Anterior cingulate cortex (tissue), 58 donors: ENCODE data around the gene GMIP.

ENCODE experiments used
- DNase-seq, 58 donors: peaks; one replicate each; lab custom pipeline; 2025; lab: John Stamatoyannopoulos, UW

Gene GMIP

GRCh38 chr19:19637186-19637522 is 6.3 kb downstream of the GMIP start:
- DNase-seq = no peak

GRCh38 chr19:19636573-19637185 is 6.8 kb downstream of the GMIP start:
- DNase-seq = no peak

DNA sequence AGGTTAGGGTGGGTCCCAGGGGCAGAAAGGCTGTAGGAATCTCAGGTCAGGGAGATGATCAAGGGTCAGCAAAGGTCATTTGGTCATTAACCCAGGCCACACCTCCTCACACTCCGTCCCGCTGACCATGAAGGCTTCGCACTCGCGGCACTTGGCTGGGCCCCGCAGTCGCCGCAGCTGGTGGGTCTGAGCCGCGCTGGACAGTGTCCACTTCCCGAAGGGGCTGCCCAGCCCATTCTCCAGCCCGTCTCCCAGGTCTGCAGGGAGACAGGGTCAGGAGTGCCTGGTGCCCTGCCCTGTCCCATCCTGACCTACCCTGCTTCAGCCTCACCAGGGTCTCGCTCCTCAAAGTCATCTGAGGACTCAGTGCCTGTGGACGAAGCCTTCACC is 8.1 kb downstream of the GMIP start:
- no peak for DNase-seq

DNA sequence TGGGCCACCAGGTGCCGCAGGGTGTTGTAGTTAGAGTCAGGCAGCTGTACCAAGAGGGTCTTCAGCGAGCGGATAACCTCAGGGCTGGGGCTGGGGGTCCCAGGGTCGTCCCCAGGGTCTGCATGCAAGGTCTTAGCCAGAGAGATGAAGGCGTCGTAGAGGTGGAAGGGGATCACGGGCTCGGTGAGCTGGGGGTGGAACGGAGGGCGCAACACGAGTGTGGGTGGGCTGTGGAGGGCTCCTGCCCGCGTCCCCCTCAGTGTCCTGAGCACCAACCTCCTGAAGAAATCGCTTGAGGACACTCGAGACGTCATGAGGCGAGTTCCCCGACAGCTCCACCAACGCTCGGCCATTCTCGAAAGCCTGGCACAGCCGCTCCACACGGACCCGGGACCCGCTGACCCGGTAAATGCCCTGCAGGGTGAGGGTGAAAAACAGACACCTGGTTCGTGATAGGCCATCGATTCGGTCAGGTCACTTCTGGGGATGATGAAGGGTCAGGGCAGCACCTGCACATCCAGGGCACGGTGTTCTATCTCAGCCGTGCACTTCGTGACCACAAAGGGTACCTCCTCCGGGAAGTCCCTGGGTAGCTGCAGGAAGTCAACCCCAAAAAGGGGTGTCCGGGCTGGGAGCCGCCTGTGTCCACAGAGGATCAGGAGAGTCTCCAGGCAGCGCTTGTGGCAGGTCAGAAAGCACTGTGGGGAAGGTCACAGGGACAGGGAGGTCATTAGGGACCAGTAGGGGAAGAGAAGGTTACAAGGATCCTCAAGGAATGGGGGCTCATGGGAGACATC is 8.7 kb downstream of the GMIP start:
- no peak for DNase-seq

DNA sequence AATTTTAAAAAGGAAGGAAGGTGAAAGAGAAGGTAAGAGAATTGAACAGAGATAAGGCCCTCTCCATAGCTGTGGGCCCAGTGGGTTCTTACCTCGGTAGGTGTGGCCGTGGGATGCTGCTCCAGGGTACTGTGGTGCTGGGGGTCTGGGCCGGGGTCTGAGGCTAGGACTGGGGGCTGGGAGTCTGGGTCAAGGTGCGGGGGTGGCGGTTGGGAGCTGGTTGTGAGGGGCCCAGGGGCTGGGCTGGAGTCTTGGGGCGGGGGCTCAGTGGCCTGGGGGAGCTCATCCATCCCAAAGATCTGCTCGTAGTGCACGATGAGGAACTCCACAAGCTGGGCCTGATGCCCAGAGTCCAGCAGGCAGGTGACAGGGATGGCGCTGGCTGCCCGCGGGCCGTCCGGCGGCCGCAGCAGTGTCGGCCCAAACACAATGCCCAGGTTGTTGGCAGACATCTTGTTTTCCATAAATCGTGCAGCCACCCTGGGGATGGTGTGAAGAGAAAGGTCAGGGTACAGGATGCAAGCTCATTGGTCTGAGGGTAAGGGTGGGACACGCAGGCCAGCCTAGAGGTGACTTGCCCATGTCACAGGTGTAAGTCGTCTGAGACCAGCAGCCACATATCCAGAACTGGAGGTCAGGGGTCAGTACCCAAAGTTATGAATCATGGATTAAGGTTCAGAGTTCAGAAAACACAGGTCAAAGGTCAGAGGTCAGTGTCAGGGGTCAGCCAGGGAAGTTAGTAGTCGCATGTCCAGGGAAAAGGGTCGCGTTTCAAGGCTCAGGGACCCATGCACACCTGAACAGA is 9.5 kb downstream of the GMIP start:
- no peak for DNase-seq

GRCh38 chr19:19632661-19633060 is 10.8 kb downstream of the GMIP start:
- no peak for DNase-seq

DNA sequence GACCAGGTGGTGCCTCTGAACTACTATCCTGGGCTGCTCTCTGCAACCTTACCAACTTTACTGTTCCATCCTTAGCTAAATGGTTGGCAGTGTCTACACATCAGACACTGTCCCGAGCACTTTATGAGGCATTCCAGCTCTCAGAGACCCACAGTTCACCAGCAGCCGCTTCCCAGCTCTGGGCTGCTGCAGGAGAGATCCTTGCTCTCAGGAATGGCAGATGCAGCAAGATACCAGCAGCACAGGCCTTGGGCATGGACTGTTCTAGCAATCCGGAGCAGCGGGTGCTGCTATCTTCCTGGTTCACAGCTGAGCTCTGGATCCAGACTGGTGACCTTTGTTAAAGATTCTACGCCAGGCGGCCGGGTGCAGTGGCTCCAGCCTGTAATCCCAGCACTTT is 12.1 kb downstream of the GMIP start:
- DNase-seq = no peak

DNA sequence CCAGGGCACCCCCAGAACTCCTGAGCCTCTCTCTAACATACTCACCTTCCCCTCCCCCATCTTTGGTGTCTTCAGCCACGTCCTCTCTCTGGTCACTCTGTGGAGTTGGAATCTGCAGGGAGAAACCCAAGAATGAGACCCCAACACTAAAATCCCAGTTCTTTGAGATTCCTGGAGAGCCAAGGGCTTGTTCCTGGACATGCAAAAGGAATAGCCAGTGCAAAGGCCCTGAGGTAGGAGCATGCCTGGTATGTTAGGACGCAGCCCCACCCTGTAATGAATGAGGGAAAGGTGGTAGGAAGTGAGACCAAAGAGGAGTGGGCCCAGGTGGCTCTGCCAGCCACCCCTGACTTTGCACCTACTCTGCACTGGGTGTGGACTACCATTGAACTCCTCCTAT is 13.0 kb downstream of the GMIP start:
- no peak for DNase-seq

- no peak for DNase-seq
These were observed 13.4 kb downstream of the GMIP start for GRCh38 chr19:19630062-19630414.

- DNase-seq = peak in 1 of 58 donors; percentile 12
These were observed 14.8 kb downstream of the GMIP start for GRCh38 chr19:19628501-19629134.

DNA sequence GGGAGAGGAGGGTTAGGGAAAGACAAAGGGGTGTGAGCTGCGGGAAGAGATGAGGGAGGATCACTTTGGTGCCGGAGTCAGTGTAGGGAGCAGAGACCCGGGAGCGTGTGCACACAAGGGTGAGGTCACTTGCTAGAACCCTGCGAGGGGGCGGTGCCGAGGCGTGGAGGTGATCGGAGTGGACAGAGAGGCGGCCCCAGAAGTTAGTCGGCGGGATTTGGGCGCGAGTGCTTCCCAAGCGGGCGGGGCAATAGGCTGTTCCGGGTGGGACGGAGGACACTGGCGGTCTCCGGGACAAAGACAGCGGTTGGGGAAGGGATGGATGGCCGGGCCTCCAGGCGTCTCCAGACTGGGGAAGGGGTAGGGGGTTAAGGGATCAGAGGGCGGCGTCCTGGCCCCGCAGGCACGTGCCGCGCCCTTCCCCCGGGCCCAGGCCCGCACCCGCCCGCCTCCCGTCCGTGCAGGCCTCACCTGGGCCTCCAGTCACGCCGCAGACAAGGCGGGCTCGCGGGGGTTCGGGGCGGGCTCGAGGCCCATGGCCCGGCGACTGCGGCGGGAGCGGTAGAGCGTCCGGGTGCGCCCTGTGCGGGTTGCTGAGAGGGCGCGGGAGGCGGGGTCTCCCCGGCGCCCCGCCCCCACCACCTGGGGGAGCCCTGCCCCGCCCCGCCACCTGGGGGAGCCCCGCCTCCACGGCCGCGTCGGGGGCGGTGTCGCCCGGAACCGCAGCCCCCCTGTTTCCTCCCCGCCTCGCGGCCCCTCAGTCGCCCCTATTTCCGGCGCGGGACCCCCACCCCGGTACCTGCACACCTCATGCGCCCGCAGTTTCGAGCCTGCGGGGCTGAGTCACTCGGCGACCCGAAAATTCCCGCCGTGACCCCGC is 15.6 kb downstream of the GMIP start, which contains the start of gene LPAR2:
LPAR2 (minus strand) TSS at position 600 of the 880 bp plus-strand sequence. CDS start 945 bp downstream, outside the sequence.
- DNase-seq = peak in 1 of 58 donors; percentile 60

DNA sequence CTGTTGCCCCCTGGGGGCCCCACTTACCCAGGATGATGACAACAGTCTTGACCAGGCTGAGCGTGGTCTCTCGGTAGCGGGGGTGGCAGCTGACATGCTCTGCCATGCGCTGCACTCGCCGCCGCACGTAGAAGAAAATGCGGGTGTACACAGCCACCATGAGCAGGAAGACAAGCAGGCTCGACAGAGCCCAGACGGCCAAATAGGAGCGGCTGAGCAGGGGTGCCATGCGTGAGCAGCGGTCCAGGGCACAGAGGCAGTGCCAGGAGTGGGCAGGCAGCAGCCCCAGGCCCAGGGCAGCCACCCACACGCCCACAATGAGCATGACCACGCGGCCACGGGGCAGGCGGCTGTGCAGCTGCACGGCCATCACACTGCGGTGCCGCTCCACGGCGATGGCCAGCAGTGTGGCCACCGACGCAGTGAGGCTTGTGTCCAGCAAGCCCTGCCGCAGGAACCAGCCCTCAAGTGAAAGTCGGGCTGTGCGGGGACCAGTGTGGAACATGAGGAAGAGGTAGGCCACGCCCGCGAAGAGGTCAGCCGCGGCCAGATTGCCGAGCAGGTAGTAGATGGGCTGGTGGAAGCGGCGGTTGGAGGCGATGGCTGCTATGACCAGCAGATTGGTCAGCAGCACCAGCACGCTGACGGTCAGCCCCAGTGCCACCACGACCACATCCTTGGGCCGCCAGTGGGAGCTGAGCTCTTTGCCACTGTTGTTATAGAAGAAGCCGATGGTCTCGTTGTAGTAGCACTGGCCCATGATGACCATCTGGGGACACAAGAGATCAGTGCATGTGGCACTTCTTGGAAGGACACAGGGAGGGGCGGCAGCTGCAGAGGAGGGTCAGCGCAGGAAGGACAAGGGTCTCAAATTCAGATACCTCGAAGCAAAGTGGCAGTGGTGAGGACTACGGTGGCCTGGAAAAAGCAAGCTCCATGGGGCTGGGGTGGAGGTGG is 16.7 kb downstream of the GMIP start:
- no peak for DNase-seq

- DNase-seq = no peak
These were observed 19.4 kb downstream of the GMIP start for GRCh38 chr19:19624032-19624570.

DNA sequence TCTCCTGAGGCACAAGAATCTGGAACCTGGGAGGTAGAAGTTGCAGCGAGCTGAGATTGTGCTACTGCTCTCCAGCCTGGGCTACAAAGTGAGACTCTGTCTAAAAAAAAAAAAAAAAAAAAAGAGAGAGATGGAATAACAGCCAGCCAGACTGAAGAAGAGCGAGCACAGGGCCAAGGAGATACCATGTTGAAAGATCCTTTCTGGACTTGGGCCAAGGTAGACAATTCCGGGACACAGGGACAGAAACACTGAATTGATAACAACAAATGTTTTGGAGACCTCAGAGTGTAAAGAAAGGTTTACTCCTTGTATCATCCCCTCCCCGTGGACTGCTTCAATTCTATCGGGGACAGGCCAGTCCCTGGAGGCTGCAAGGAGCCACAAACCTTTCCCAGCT is 20.1 kb downstream of the GMIP start:
- no peak for DNase-seq

GRCh38 chr19:19619849-19620210 is 23.6 kb downstream of the GMIP start:
- no peak for DNase-seq

- no peak for DNase-seq
These were observed 24.1 kb downstream of the GMIP start for GRCh38 chr19:19619181-19619848.

GRCh38 chr19:19618219-19619051 is 25.0 kb downstream of the GMIP start, which contains the start of gene PBX4:
PBX4 (minus strand) TSS chr19:19618687; CDS start chr19:19618629, 58 bp downstream.
- peak; percentile 7 to 96 (median 88) for DNase-seq
